Measurements from ENCODE around the gene MAGEA10. TPM values are rescaled to one million over a fixed set of nuclear protein-coding genes. Genes with fewer than 3 reads are reported as not detected.

Gene MAGEA10
- total RNA-seq (2022; extraction: Qiagen RNA extraction; ENCODE audit: low read depth), result 0.07 to 0.22 TPM in 2 of 5 replicates, not detected in the others

GRCh38 chrX:152138388-152138784 lies at the start of gene MAGEA10:
TSS of gene MAGEA10 (minus strand) at chrX:152138577. CDS start at chrX:152135620, 2,957 bp downstream.

Other genes starting within 250 kb of the MAGEA10 start
- not detected in 5 replicates for gene MAGEA4, start 225.7 kb downstream of the MAGEA10 start, total RNA-seq (2022; extraction: Qiagen RNA extraction; ENCODE audit: low read depth)
- gene GABRE, start 163.9 kb downstream of the MAGEA10 start, total RNA-seq (2022; extraction: Qiagen RNA extraction; ENCODE audit: low read depth), result 19.7 to 27.3 TPM (median 26.2 TPM) in 5 replicates

Measured in A549 treated with GW870086 at 1 μM for 4 hours (cell line).